Cerebellar cortex (tissue), 1 donor: Measurements from ENCODE around the gene ZBTB17.
"Not testable (repeated sequence)": the region's sequence is repeated elsewhere in the genome, so short reads cannot be mapped to it uniquely, and the experiment has no call there.

ENCODE experiments used
- DNase-seq: peaks from one replicate; pipeline ENCODE4 v3.0.0-alpha.2; 2015; ENCODE audit warnings: low spot score

ZBTB17 gene

DNA sequence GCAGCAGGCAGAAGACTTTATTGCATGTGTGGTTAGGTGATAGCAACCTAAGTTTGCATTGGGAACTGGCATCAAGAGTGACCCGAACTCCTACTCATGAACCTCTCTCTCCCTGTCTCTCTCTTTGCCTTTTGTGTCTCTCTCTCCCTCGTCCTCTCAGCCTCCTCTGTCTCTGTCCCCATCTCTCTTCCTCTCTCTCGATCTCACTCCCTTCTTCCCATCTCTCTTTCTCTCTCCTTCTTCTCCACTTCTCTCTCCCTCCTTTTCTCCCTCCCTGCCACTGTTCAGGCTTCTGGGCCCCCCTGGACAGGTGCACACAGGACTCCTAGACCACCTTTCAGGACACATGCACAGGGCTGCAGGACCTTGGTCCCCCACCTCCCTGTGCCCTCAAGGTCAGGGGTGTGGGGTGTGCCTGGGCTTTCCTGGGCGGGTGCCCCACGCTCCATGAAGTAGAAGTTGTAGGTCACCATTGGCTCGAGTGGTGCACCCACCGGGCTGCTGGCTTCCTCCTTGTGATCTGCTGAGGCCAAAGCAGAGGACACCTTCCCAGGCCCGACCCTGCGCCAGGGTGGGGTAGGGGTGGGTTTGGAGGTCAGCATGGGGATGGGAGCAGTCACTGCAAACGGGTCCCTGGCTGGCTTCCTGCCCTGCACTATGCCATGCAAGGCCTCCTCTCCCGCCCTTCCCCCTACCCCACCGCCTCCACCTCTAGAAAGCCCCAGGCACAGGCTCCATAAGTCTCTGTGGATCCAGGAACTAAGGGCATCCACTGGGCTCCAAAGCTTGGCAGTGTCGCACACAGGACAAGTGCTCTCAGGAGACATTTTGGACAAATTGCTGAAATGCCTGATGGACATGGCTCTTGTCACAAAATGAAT lies 13.2 kb upstream of the ZBTB17 start:
- DNase-seq: no peak

DNA sequence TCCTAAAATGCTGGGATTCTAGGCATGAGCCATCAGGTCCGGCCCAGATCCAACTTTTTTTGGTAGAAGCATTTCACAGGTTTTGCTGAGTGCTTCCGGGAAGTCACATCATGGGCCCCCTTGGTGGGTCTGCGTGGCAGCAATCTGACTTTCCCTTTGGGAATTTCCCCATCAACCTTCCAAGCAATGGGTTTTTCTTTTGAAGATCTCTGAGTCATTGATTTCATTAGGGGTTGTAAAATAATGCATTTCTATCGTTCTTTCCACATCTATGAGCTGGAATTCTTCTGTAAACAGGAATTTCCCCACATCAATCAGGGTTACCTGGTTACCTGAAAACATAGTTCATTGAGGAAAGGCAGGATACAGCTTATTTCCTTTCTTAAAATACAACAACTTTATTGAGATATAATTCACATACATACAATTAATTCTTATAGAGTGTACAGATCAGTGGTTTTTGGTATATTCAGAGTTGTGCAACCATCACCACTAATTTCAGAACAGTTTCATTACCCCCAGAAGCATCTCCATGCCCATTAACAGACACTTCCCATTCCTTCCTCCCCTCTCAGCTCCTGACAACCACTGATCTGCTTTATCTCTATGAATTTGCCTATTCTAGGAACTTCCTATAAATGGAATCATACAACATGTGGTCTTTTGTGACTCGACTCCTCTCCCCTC lies 9.9 kb upstream of the ZBTB17 start:
- DNase-seq: no peak

DNA sequence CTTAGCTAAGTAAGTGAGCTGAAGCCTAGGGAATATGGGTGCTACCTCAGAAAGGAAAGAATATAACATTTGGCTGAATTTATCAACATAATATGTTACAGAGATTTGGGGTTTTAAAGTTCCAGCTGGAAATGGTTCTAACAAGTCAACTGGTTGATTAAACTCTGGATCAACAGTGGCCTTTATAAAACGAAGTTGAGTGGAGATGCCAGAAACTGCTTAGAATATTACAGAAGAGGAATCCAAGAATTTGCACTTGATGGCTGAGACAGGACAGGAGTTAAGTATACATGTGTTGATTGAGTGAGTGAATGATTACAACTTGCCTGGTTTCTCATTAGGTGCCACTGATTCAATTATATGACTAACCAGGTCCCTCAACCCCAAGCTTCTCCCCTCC lies 7.4 kb upstream of the ZBTB17 start:
- no peak for DNase-seq

DNA sequence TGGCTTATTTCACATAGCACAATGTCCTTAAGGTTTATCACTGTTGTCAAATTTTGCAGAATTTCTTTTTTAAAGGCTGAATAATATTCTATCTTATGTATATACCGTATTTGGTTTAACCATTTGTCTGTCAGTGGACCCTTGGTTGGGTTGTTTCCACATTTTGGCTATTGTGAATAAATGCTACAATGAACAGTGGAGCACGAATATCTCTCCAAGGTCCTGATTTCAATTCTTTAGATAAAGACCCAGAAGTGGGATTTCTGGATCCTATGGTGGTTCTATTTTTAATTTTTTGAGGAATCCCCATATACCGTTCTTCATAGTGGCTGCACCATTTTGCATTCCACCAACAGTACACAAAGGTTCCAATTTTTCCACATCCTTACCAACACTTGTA lies 5.8 kb upstream of the ZBTB17 start:
- no peak for DNase-seq

DNA sequence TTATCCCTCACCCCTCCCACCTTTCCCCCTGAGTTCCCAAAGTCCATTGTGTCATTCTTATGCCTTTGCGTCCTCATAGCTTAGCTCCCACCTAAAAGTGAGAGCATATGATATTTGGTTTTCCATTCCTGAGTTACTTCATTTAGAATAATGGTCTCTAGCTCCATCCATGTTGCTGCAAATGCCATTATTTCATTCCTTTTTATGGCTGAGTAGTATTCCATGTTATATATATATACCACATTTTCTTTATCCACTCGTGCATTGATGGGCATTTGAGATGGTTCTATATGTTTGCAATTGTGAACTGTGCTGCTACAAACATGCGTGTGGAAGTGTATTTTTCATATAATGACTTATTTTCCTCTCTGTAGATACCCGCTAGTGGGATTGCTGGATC lies 2.0 kb upstream of the ZBTB17 start:
- DNase-seq: not testable (repeated sequence)

DNA sequence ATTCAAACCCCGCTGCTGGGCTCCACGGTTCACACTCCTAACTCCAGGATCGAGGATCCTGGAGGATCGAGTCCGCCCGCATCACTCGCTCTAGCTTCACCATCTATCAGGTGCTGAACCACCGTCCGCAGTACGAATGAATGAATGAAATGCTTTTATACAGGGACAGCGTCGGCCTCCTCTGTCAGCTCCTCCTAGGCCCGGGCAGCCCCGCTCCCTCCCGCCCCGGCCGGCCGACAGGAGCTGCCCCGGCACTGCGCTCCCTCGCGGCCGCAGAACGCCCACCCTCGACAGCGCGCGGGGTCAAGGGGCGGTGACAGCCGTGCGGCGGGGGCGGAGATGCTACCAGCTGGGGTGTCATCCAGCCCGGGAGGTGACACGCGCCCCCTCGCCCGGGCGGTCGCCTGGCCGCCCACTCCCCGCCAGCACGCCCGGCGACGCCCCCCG lies 520 bp downstream of the ZBTB17 start:
- DNase-seq: peak; percentile 53

DNA sequence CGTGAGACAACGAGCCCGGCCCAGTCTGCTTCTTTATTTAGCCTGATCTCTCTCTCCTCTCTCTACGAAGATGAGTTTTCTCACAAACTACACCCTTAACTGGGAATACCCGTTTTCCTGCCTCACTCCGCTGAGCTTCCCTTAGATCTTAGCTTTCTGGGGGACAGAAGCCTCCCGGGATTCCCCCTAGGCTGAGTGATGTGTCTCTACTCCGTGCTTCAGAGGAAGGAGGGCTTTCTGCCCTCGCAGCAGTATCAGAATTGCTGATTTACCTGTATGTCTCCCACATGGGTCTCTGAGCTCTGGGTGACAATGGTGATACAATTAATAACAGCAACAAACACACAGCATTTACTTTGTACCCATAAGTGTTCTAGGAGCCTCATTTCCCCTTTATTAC lies 1.0 kb downstream of the ZBTB17 start:
- no peak for DNase-seq

DNA sequence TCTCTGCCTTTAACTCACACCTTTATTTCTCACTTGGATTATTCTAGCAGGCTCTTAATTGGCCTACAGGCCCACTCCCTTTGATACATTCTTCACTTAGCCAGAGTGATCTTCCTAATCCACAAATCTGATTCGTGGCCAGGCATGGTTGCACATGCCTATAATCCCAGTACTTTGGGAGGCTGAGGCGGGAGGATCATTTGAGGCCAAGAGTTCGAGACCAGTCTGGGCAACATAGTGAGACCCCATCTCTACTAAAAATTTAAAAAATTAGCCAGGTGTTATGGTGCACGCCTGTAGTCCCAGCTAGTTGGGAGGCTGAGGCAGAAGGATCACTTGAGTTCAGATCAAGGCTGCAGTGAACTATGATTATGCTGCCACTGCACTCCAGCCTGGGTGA lies 2.1 kb downstream of the ZBTB17 start:
- DNase-seq: no peak

DNA sequence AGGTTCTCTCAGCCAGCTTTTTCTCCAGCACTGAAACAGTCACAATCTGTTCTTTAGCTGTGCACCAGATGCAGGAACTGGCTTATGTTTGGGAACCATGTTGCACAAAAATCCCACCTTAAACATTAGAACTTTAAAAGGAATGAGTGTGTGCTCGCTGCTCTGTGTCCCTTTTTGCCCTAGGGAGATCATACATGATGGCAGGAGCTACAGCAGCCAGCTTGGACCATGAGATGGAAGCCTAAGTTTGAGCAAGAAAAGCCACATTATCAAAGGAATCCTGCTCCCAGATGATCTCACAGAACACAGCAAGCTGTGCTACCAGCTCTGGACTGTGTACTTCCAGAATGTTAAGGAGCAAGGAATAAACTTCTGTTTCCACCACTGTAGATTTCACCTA lies 3.5 kb downstream of the ZBTB17 start:
- no peak for DNase-seq

DNA sequence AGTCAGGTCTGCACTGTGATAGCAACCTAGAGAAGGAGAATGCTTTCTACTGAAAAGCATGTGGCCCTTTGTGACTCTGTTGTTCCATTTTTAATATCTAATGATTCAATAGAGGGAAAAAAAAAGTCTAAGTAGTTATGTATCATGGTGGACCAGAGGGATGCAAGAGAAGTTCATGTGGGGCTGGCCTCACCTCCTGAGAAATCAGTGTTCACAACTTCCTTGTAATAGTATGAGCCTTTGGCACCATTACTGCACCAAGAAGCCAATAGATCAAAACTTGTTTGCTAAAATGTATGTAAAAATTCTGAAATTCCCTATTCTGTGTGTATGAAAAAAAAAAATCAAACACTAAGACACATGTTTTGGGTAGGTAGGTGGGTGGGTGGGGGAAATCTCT lies 5.0 kb downstream of the ZBTB17 start:
- DNase-seq: no peak

DNA sequence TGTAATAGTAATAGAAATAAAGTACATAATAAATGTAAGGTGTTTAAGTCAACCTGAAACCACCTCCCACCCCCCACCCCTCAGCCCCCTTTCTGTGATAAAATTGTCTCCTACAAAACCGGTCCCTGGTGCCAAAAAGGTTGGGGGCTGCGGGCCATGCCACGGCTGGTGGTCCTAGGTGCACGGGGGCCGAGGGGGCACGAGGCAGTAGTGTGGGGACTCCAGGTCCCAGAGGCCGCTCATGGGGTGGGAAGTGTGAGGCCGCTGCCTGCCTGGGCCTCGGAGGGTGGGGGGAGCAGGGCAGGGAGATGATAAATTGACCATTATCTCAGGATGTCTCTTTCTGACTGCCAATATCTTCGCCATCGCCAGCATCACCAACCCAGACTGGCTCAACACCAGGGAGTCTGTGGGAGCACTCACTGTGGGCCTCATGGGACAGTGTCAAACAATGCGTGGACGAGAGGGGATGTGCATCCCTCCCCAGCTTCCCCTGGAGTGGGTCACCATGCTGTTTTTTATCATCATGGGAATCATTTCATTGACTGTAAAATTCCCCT lies 6.5 kb downstream of the ZBTB17 start:
- DNase-seq: no peak

DNA sequence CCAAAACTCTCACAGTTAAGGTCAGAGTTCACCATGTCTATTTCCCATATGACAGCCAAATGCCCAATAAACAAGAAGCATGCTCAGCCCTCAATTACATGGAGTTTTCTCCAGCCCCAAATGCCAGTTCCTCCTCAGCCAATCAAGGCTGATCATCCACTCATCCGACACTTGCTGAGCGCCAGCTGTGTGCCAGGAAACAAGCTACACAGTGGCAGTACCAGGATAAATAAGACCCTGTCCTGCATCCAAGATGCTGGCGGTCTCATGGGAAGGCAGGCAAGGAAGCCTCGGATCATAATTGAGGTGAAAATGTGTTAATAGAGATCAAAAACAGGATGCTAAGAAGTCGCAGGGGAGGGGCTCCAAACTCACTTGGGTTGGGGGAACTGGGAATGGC lies 7.7 kb downstream of the ZBTB17 start:
- no peak for DNase-seq

DNA sequence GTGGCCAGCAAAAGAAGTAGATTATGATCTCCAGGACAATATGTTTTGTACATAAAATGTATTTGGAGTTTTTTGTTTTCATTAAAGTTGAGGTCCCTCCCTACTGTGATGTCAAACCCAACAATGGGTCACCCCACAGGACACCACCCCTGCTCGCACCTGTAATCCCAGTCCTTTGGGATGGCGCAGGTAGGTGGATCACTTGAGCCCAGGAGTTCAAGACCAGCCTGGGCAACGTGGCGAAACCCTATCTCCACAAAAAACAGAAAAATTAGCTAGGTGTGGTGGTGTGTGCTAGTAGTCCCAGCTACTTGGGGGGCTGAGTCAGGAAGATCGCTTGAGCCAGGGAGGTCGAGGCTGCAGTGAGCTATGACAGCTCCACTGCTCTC lies 9.0 kb downstream of the ZBTB17 start:
- DNase-seq: no peak

DNA sequence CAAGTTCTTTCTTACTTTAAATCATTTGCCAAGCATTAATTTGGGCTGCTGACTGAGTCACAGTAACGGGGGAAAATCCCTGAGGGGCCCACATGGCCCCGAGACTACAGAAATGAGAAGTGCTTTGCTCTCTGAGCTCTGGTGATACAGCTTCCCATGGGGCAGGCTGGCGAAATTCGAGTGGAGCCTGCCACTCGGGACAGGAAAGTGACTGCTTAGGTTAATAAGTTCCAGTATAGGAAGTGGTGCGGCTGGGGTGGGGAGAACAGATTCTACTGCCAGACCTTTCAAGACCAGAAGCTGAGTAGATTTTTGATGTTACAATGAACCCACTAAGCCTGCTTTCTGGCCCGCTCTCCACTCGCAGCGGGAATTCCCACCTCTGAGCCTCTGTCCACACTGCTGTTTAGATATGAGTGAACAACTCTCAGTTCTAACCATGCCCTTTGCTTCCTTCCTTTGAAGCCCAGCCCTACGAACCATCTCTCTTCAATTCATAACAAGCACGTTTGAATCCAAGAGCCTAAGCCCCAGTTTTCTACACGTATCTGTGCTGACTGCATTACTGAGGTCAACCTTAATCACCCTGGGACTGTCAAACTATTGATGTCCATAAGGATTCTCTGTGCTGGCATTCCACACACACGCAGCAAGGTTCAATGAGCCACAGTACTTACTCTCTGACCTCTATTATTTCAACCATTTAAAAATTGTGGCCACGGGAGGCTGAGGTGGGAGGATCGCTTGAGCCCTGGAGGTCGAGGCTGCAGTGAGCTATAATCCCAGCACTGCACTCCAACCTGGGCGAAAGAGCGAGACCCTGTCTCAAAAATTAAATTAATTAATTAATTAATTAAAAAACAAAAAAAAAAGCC lies 9.6 kb downstream of the ZBTB17 start:
- DNase-seq: no peak

DNA sequence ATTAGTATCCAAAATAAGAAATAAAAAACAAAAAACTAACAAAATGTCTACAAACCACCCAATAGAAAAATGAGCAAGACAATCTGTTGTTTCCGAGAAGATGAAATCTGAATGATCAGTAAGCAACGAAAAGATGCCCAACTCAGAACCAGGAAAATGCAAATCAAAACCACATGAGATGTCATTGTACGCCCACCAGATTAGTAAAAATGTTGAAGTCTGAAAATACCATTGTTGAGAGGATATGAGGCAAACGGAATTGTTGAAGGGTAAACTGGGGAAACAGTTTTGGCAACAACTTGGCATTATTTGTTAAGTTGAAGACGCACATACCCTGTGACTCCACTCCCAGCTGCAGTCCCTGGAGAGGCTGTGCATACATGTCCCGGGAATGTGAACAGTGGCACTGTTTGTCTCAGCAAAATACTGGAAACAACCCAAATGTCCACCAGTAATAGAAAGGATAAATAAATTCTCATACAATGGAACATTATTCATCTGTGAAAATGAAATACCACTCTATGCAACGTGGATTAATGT lies 10.6 kb downstream of the ZBTB17 start:
- no peak for DNase-seq

DNA sequence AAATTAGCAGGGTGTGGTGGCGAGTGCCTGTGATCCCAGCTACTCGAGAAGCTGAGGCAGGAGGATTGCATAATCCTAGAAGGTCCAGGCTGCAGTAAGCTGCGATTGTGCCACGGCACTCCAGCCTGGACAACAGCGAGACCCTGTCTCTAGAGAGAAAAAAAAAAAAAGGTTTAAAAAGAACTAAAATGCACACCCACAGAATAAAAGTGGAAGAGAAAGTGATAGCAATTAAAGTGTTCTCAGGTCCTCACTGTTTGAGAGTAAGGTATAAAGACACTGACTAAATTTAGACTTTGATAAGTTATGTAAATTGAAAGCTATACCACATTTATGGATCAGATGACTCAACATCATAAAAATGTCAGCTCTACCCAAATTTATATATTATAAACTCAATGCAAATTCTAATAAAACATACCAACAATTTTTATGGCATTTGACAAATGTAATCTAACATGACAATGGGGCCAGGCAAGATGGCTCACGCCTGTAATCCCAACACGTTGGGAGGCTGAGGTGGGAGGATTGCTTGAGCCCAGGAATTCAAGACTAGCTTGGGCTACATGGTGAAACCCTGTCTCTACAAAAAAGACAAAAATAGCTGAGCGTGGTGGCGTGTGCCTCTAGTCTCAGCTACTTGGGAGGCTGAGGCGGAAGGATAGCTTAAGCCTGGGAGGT lies 11.8 kb downstream of the ZBTB17 start:
- no peak for DNase-seq

DNA sequence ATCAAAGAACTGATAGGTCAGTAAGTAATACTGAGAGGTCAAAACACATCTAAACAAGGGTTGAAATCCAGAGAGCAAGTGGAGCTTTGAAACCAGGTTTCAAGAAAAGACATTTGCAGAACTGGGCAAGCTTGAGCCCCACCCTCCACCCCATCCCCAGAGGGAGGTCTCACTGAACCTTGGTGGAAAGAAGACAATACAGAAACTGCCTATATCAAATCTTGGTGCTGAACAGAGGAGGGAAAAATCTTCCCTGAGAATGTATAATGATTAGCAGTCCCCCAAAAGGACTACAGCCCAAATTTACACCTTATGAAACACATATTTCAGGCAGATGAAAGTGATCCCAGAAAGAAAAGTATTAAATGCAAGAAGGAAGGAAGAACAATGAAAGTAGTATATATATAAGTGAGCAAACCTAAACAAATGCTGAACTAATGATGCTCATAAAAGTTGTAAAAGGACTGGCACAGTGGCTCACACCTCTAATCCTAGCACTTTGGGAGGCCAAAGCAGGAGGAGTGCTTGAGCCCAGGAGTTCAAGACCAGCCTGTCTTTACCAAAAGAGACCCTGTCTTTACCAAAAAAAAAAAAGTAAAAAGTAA lies 12.4 kb downstream of the ZBTB17 start:
- DNase-seq: no peak

DNA sequence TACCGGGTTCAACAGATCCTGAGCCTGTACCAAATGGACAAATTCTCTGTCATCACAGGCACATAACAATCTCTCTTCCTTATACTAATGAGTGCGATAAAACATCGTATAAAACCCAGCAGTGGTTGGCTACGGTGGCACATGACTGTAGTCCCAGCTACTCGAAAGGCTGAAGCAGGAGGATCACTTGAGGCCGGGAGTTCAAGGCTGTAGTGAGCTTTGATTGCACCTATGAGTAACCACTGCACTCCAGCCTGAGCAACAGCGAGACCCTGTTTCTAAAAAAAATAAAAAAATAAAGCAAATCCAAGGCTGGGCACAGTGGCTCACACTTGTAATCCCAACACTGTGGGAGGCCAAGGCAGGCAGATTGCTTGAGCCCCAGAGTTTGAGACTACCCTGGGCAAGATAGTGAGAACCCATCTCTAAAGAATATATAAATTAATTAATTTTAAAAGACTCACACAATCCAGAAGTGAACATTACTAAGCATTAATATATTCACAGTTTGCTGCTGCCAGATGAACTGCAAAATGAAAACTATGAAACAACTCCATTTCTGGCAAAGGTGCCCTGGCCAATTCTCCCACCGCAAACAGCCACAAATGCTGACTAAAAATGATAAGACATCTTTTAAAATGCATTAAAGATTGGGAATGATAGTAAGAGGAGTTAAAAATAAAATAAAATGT lies 13.1 kb downstream of the ZBTB17 start:
- DNase-seq: no peak

DNA sequence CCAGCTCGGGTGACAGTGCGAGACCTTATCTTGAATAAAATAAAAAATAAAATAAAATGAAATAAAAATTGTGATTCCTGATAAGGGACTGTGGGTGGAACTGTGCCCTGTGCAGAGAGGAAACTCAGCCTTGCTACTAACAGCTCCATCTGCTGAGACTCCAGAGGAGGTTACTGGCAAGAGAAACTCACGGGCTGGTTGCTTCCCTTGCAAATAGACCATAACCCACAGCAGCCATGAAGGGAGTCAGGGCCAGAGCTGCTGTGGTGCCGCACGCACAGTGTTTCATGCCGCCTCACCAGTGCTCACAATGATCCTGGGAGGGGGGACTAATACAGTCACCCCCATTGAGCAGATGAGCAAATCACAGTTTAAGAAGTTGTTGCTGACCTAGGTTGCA lies 13.7 kb downstream of the ZBTB17 start:
- no peak for DNase-seq

DNA sequence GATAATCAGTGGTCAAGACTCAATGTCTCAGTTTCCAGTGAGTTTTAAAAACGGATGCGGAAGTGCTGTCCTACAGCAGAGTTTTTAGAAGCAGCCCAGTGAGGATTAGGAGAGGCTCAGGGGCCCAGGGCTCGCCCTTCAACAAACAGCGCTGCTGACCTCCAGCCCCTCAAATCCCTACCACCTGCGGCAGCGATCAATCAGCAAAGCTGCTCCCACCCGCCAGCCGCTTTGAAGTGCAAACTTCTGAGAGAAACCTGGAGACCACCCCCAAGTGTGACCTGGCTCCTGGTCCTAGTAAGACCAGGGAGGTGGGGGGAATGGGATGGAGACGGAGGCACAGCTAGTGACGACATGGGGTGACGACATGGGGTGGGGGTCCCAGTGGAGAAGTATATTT lies 14.4 kb downstream of the ZBTB17 start:
- DNase-seq: no peak
